K562 (cell line): ENCODE data around the gene PPIF. TPM values are rescaled to one million over a fixed set of nuclear protein-coding genes. Genes with fewer than 3 reads are reported as not detected.

Experiments
- ATAC-seq: fragments of 200-7000 bp; cut with Tn5 transposase; 3 replicates; pipeline ENCODE4 v1.9.1; 2020; ENCODE audit warnings: moderate library complexity
- BruUV-seq: library from RNA; stranded (reverse); fragments of 400-500 nt; replicated peaks from 2 replicates; lab custom pipeline; 2021; lab: Mats Ljungman, UMichigan
- CTCF ChIA-PET: fragments of 300-600 bp; formaldehyde crosslinking; extraction: SDS; loops from one replicate; lab custom pipeline; 2021; ENCODE audit warnings: low intra/inter-chr PET ratio; lab: Yijun Ruan, JAX
- POLR2A ChIA-PET: fragments of 300-600, 350-650 bp; sonication (Branson Sonifier 250); formaldehyde crosslinking; extraction: SDS; loops from one replicate; lab custom pipeline; 2021; ENCODE audit warnings: antibody characterized with exemption, inconsistent platforms; lab: Yijun Ruan, JAX
- DNase-seq, 4 experiments: peaks; one replicate each; pipeline versions ENCODE4 v3.0.0 to v3.0.0-alpha.2; 2011 to 2018; ENCODE audit warnings: low spot score in 3 of 4, mixed read lengths in 3 of 4; ENCODE audit errors: extremely low read depth in 1 of 4
- FAIRE-seq: peaks from 2 replicates; lab custom pipeline; 2011; peaks lifted over from hg19 to GRCh38; lab: Jason Lieb, UNC
- H2AFZ ChIP-seq: 2 replicates; pipeline ENCODE4 v1.6.0; 2011; ENCODE audit warnings: low read depth, low read length, control low read depth, inconsistent platforms
- H3K27ac ChIP-seq: fragments of 200-600 bp; 3 replicates; pipeline ENCODE4 v1.8.0; 2011; ENCODE audit warnings: low read depth, mild to moderate bottlenecking, control low read depth, inconsistent platforms, low read length, moderate library complexity, mixed read lengths; ENCODE audit errors: extremely low read depth
- H3K27me3 ChIP-seq, 2 experiments: fragments of 300-600 bp in 1 of 2; 2 replicates in 1 of 2; 3 replicates in 1 of 2; pipeline versions ENCODE4 v1.6.0 to v1.8.0; 2011; ENCODE audit warnings: inconsistent platforms in 2 of 2, low read length in 2 of 2, mild to moderate bottlenecking in 1 of 2, mixed read lengths in 1 of 2, moderate library complexity in 1 of 2; ENCODE audit not compliant: control insufficient read depth in 2 of 2, insufficient read depth in 2 of 2
- H3K36me3 ChIP-seq: fragments of 300-600 bp; 3 replicates; pipeline ENCODE4 v1.8.0; 2011; ENCODE audit warnings: mild to moderate bottlenecking, low read length, inconsistent platforms; ENCODE audit not compliant: control insufficient read depth, insufficient read depth
- H3K4me1 ChIP-seq, 2 experiments: fragments of 200-600 bp in 1 of 2; replicated peaks in 1 of 2; 2 replicates in 1 of 2; 3 replicates in 1 of 2; pipeline versions ENCODE4 v1.5.1 to v1.8.0; 2011; ENCODE audit warnings: inconsistent platforms in 2 of 2, low read length in 2 of 2, mild to moderate bottlenecking in 1 of 2, mixed read lengths in 1 of 2, moderate library complexity in 1 of 2; ENCODE audit not compliant: control insufficient read depth in 2 of 2, insufficient read depth in 2 of 2
- H3K4me2 ChIP-seq: 2 replicates; pipeline ENCODE4 v1.6.1; 2011; ENCODE audit warnings: low read length, control low read depth, inconsistent platforms, mixed read lengths; ENCODE audit not compliant: insufficient read depth
- H3K4me3 ChIP-seq: fragments of 200-600 bp; sonication (generic), shearing (Covaris generic); 2 replicates; pipeline ENCODE4 v1.5.1; 2016; ENCODE audit warnings: control low read depth, inconsistent platforms
- H3K79me2 ChIP-seq: fragments of 200-600 bp; 3 replicates; pipeline ENCODE4 v1.8.0; 2011; ENCODE audit warnings: low read length, inconsistent platforms; ENCODE audit not compliant: control insufficient read depth, insufficient read depth
- H3K9ac ChIP-seq, 2 experiments: 2 replicates each; pipeline versions ENCODE4 v1.6.0 to v1.6.1; 2011; ENCODE audit warnings: low read depth in 2 of 2, low read length in 2 of 2, control low read depth in 1 of 2, inconsistent platforms in 1 of 2, mild to moderate bottlenecking in 1 of 2, mixed read lengths in 1 of 2; ENCODE audit not compliant: insufficient read depth in 1 of 2
- H3K9me1 ChIP-seq: one replicate; pipeline ENCODE4 v1.6.0; 2011; ENCODE audit warnings: inconsistent platforms, mild to moderate bottlenecking, low read length, moderate library complexity; ENCODE audit not compliant: control insufficient read depth, insufficient read depth
- H3K9me3 ChIP-seq: replicated peaks from 2 replicates; pipeline ENCODE4 v1.5.1; 2011; ENCODE audit warnings: low read depth, low read length, inconsistent platforms; ENCODE audit not compliant: control insufficient read depth, insufficient read depth
- H4K20me1 ChIP-seq: replicated peaks from 2 replicates; pipeline ENCODE4 v1.6.1; 2011; ENCODE audit warnings: low read length, inconsistent platforms, mixed read lengths; ENCODE audit not compliant: control insufficient read depth, insufficient read depth
- ARID2 ChIP-seq: fragments of 450-650 bp; IDR thresholded peaks from 2 replicates; pipeline ENCODE4 v1.6.1; 2017; ENCODE audit warnings: antibody characterized with exemption, mild to moderate bottlenecking
- CREB3L1 ChIP-seq: fragments of 450-650 bp; IDR thresholded peaks from 2 replicates; pipeline ENCODE4 v1.6.1; 2014; ENCODE audit warnings: low read depth, mild to moderate bottlenecking, moderate library complexity, borderline replicate concordance
- DDX20 ChIP-seq: fragments of 450-650 bp; IDR thresholded peaks from 2 replicates; pipeline ENCODE4 v1.6.1; 2016; ENCODE audit warnings: missing genetic modification characterization, low read depth, mild to moderate bottlenecking, missing compliant biosample characterization, moderate library complexity
- EZH2 ChIP-seq: IDR thresholded peaks from 2 replicates; pipeline ENCODE4 v1.6.1; 2012; ENCODE audit warnings: low read depth, mild to moderate bottlenecking, inconsistent platforms, low read length, borderline replicate concordance
- GTF2E2 ChIP-seq: fragments of 200-800 bp; sonication (Bioruptor generic); IDR thresholded peaks from 2 replicates; pipeline ENCODE4 v1.6.1; 2016; ENCODE audit warnings: missing genetic modification characterization, missing compliant biosample characterization
- HDAC6 ChIP-seq: IDR thresholded peaks from 2 replicates; pipeline ENCODE4 v1.6.1; 2012; ENCODE audit warnings: low read depth, mild to moderate bottlenecking, control low read depth, inconsistent platforms, low read length, moderate library complexity
- NFIC ChIP-seq: fragments of 450-650 bp; IDR thresholded peaks from 2 replicates; pipeline ENCODE4 v1.6.1; 2017; ENCODE audit warnings: mild to moderate bottlenecking, inconsistent platforms
- NFXL1 ChIP-seq: fragments of 450-650 bp; formaldehyde crosslinking; IDR thresholded peaks from 2 replicates; pipeline ENCODE4 v1.4.0; 2021; ENCODE audit warnings: mild to moderate bottlenecking
- PURB ChIP-seq: sonication (generic); formaldehyde crosslinking; IDR thresholded peaks from 2 replicates; pipeline ENCODE4 v1.9.0; 2021; ENCODE audit warnings: low read depth, mild to moderate bottlenecking, missing genetic modification reagents
- SMC3 ChIP-seq: conservative IDR thresholded peaks from 2 replicates; pipeline ENCODE4 v1.6.1; 2011; ENCODE audit warnings: low read depth, low read length, improper control_type of control experiment; ENCODE audit not compliant: insufficient read depth
- STAT5B ChIP-seq: fragments of 250-450 bp; sonication (Bioruptor Pico); IDR thresholded peaks from 2 replicates; pipeline ENCODE4 v1.8.0; 2021; ENCODE audit warnings: mild to moderate bottlenecking, inconsistent platforms
- TSC22D4 ChIP-seq: fragments of 450-650 bp; IDR thresholded peaks from 2 replicates; pipeline ENCODE4 v1.6.1; 2016; ENCODE audit warnings: missing genetic modification characterization, missing biosample characterization, control low read depth
- TSHZ1 ChIP-seq: fragments of 250-450 bp; sonication (Bioruptor Pico); IDR thresholded peaks from 2 replicates; pipeline ENCODE4 v1.4.0; 2020; ENCODE audit warnings: mild to moderate bottlenecking, moderate library complexity
- ZNF277 ChIP-seq: fragments of 250-450 bp; sonication (Bioruptor Pico); IDR thresholded peaks from 2 replicates; pipeline ENCODE4 v1.8.0; 2022; ENCODE audit warnings: inconsistent platforms, mild to moderate bottlenecking, moderate library complexity, borderline replicate concordance
- ZNF699 ChIP-seq: fragments of 250-450 bp; sonication (Bioruptor Pico); IDR thresholded peaks from 2 replicates; pipeline ENCODE4 v1.8.0; 2021; ENCODE audit warnings: mild to moderate bottlenecking, moderate library complexity; ENCODE audit not compliant: insufficient replicate concordance
- WGBS: fragments of 100-300 bp; shearing (Covaris generic); methylation state at CpG from one replicate; pipeline ENCODE4 v1.1.6; 2016; ENCODE audit warnings: low coverage, mixed read lengths; ENCODE audit not compliant: insufficient coverage; ENCODE audit errors: missing lambda C conversion rate; 5-methylcytosine and 5-hydroxymethylcytosine counted together
- in situ Hi-C: fragments of 300-500 bp; cut with MboI; formaldehyde crosslinking; loops from 4 replicates; pipeline ENCODE4 v1.15.0; 2018; ENCODE audit warnings: inconsistent platforms, mixed read lengths
- intact Hi-C: fragments of 100-400 bp; cut with micrococcal nuclease; formaldehyde crosslinking; loops from 2 replicates; pipeline ENCODE4 v1.14.2; 2022
- polyA plus RNA-seq, 8 experiments: library from polyadenylated mRNA; depleted of rRNA in 4 of 8; stranded (reverse) in 5 of 8; unstranded in 3 of 8; fragments of >200 nt; fragmentation: Nextera tagmentation in 2 of 8; fragmentation: Illumina TruSeq in 1 of 8; extraction: Ambion mirVana in 2 of 8; extraction: Trizol in 1 of 8; gene quantifications; 2 replicates each; pipeline versions ENCODE4 v1.2.1 to v1.2.3, GENCODE V29; 2011 to 2014; ENCODE audit warnings: inconsistent platforms in 1 of 8, missing spikeins in 1 of 8
- total RNA-seq, 7 experiments: library from RNA; depleted of rRNA in 6 of 7; stranded (reverse); fragments of >200 nt in 6 of 7; fragmentation: Illumina TruSeq in 2 of 7; extraction: Trizol in 2 of 7; gene quantifications; 2 replicates each; pipeline versions ENCODE4 v1.2.1 to v1.2.3, GENCODE V29; 2011 to 2021; ENCODE audit warnings: low replicate concordance in 1 of 7

The PPIF gene
- total and polyA plus RNA-seq, 9 of the 15 experiments (the other 6 are each of a cell fraction or from before 2014, with no cell fraction given): 40.9 to 287 (median 117) TPM

GRCh38 chr10:79340646-79341244 lies 6.5 kb upstream of the PPIF start:
- Histone ChIP-seq H2AFZ (0 out of 2 replicates have a peak overlapping the region, but pooled peaks have one; percentile 7), H3K4me1 (peaks cover 9 to 16% of the 10 kb centered on the region in 2 experiments; a peak in 3 of 5 replicates)
- CTCF ChIA-PET: no interaction called here
- BruUV-seq: no TSS peak
- TF ChIP-seq SMC3 (no peak), PURB (no peak), DDX20 (tag) (no peak), ARID2 (no peak), STAT5B (no peak), NFXL1 (CRISPR knock-in tag) (no peak), HDAC6 (no peak), ZNF277 (CRISPR knock-in tag) (no peak), TSC22D4 (tag) (no peak), GTF2E2 (tag) (no peak), EZH2 (no peak), ZNF699 (CRISPR knock-in tag) (no peak), NFIC (no peak), CREB3L1 (no peak), TSHZ1 (CRISPR knock-in tag) (no peak)
- TF ChIP-seq, all 486 proteins: peak for 0
- no peaks in the 10 kb centered on the region for H3K9me3 ChIP-seq
- ATAC-seq (no peak), FAIRE-seq (peak; percentile 55), DNase-seq (no peak)
- no peaks in the 10 kb centered on the region for H3K36me3 ChIP-seq
- H4K20me1 ChIP-seq: peaks cover 5% of the 10 kb centered on the region; the same call in 1 of the 2 replicates
- no peak overlapping the region for H3K27ac ChIP-seq
- in situ Hi-C loops (no loop called here), intact Hi-C loops (no loop called here)
- no peaks in the 10 kb centered on the region for H3K9me1 ChIP-seq
- no peak overlapping the region for H3K4me2 ChIP-seq
- 55% methylated on average over 5 of the region's 5 CpGs for WGBS
- H3K4me3 ChIP-seq: no peak overlapping the region
- no peaks in the 10 kb centered on the region for H3K79me2 ChIP-seq
- peaks cover 0 to 12% of the 10 kb centered on the region in 2 experiments; a peak in 2 of 5 replicates for H3K27me3 ChIP-seq
- POLR2A ChIA-PET: interaction anchor here (0.6 kb wide), 2 partner anchors 10 to 123 kb away, joined by 3 read pairs; no protein-coding TSS in a partner anchor
- no peak overlapping the region for H3K9ac ChIP-seq
